Suppressor macrophage treated with lipopolysaccharide for 4 hours (primary cell): ENCODE data around the gene NUCB2.
A peak's percentile ranks its signal among the peaks of the same experiment; 100 is the strongest.

Experiments used
- DNase-seq: peaks from one replicate; pipeline ENCODE4 v3.0.0-alpha.2; 2020

NUCB2 gene

DNA sequence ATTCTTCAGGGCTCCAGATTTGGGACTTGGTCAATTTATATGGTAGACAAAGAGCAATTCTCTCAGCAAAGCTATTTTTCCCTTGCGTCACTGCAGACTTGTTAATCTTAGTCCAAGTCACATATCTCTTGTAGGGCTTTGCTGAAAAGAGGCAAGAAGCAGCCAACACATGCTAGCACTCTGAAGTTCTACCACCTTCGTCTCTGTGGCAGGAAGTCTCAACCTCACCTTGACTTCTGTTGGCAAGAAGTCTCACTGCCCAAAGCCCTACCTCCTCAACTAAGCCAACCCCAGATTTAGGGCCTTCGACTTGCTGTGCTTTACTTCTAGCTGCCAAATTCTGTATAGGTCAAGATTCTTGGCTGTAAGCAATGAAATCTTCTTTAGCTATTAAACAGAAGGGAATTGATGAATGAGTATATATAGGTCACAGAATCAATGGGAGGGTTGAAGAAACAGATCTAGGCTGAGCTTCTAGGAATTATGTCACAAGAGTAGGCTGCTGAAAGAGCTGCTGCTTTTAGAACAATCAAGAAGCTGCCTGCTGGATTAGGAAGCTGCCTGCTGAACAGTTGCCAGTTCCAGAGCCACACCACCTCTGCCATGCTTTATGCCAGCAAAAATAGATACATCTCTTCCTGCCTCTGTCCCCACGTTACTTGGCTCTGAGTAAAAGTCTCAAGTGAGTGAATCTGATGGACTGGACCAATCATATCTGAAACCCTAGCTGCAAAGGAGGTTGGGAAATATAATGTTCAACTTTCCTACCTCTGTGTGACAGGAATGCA, 57.5 kb downstream of the NUCB2 start:
- no peak for DNase-seq

DNA sequence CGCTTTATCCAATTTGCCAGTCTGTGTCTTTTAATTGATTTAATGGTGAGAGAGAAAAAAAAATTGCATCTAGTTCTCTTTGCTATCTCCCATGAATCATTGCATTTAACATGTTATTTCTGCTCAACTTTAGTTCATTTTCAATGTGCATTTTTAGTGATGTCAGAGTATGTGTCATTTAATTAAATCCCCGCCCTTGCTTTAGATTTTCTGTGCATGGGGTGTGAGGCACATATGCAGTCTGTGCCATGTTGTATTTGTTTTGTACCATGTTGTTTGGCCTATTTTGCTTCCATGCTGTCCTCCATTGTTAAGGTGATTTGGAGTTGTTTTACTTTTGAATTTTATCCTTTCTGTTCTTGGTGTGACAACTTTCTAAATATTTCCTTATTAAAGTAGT, 66.7 kb downstream of the NUCB2 start:
- no peak for DNase-seq

DNA sequence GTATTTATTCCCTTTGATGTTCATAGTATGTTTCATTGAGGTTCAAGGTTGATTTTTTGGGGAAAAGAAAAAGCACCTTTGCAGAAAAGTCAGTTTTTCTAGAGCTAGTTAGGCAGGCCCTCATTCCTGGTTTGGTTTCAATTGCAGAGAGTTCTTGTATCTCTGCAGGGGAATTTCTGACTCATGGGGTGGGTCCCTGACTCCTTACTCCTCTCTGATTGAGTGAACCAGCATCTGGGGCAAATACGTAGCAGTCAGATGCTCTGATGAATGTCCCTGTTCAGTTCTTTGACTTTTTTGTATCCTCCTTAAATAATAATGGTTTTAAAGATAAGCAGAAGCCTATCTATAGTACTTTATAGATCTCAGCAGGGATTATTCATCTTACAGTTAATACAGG, 67.4 kb downstream of the NUCB2 start:
- peak; percentile 5 for DNase-seq

DNA sequence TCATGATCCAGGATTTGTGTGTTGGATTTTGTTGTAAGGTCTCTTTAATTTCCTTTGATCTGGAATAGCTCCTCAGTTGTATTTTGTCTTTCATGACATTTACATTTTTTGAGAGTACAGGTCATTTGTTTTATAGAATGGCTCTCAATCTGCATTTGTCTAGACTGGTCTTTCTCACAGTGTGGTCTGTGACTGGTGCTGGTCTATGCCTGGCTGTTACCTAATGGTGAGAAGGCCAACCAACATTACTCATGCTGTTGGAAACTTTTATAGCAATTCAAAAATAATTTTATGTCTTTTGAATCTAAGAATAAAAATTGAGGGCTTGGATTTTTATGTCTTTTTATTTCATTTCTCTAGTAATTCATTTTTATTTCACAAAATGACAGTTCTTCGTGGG, 71.1 kb downstream of the NUCB2 start:
- DNase-seq = no peak

DNA sequence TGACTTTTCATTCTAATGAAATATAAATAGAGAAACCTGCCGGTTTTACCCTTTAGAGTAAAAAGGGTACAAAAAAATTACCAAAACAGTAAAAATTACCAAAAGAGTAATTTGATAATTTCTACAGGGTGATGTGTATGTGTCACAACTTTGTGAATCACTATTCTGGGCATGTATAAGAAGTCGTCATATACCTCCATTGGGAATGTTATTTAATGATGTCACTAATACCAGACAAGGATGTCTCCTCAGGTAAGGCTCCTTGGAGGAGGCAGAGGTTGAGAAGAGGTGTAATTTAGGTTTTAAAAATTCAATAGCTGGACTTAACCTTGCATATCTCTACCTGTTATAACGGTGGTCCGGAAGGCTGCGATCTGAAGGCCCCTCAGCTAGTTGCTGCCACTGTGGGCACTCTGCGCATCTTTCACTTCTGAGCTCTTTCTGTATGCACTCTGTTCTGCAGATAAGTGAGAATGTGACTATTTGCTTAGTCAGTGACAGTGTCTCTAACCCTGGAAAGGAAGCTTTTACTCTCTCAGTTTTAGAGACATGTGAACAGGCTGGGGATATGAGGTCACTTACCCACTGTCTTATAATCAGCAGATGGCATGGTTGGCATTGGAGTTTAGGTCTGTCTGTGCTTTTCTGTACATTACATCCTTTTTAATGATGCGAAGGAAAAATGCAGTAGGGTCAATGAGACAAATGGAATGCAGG, 74.1 kb downstream of the NUCB2 start:
- peak; percentile 50 for DNase-seq

DNA sequence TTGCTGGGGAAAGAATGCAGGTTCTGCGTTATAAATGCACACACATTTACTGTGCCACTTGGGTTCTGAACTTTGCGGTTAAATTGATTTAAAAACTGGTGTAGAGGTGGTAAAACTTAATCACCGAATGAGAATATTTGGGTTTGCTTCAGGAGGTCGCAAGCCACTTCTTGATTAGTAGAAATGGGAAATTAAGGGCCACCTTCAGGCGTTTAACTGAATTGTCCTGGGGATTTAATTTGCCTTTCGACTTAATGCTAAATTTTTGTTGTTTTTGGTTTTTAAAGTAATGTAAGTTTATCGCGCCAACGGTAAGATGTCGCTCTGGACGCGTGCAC, 74.6 kb downstream of the NUCB2 start:
- DNase-seq = no peak

DNA sequence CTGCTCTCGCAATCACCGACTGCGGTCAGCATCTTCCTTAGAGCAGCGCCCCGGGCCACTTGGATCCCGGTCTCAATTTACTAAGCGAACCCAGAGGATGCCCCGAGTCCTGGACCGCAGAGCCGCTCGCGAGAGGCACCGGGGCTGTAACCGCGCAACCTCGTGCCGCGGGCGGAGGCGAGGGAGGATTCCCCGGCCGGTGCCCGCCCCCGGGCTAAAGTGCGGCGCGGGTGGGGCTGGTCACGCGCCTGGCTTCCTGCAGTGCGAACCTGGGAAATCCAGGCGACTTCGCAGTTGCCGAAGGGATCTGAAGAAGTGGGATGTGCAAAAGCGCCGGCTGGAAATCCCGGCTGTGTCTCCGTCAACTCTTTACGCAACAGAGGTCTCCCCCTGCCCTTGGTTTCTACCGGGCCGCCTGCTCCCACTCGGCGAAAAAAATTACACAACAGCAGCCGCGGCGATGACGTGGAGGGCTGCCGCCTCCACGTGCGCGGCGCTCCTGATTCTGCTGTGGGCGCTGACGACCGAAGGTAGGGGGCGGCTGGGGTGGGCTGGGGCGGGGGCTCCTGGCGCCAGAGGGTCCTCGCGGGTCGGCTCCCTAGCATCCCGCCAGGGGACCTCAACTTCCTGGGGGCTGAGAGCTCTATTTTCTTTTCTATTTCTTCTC, 75.1 kb downstream of the NUCB2 start, which contains the start of gene NCR3LG1:
Gene NCR3LG1, plus strand, starts transcription at position 291 of the 667 bp plus-strand sequence. Its CDS starts 170 bp downstream, at position 461.
- peak; percentile 95 for DNase-seq

DNA sequence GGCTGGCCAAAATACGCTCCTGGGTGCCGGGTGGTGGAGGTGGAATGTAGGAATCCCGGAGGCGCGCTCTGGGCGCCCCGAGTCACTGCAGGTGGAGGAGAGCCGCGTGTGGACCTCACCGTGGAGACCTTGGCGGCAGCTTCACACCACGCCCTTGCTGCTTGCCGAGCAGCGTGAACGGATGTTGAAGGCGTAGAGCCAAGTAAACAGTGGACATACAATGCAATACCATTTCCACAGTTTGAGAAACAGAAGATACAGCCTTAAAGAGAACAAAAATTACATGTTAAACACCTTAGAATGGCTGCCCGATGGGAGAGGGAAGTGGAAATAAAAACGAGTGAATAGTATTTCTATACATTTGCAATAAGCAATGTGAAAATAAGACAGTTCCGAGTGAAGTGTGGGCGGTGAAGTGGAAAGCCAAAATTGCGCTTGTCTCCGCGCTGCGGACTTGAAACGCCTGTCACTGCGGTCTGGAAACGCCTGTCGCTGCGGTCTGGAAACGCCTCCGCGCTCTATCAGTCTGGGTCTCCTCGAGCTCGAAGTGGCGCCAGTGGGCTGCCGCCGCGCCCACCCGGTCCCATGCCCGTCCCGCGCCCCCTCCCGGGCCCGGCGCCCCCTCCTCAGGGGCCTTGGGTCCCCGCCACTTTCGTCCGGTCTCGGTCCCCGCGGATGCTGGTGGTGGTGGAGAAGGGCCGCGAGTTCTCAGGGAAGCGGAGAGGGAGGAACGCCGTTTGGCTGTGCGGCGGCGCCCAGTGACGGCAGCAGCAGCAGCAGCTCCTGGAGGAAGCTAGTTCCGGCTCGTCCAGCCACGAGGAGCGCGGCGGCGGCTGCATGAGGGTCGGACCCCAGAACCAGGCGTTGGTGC, 76.6 kb downstream of the NUCB2 start:
- peak; percentile 75 for DNase-seq

DNA sequence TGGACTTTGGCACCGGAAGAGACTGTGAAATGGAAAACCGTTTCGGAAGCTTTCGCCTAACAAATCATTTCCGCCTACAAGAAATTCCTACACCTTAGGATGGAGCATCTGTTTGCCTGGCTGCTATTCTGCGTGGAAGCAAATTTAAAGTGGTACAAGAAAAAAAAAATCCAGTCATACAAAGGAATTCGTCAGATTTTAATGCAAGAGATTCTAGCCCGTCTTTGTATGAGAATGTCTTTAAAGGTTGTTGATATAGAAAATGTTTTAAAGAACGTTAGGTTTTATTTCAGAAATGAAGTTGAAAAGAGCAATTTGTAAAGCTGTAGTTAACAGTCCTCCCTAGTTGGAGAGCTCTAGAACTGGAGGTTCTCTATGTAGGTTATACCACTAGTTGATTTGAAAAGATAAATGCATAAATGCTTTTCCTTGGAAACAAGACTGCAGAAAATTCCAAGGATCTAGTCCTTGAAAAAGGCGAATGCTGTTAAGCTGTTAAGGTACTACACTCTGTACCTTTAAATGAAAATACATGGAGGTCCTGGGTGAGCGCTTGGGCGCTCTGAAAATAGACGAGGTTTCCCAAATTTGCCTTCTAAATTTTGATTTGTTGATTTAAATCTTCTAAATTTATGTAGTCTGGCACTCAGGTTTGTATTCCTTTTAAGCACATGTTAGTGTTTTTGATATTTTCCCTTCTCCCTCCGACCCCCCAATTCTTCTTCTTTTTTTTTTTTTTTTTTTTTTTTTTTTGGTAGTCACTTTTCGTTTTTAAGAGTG, 77.5 kb downstream of the NUCB2 start:
- DNase-seq = no peak

DNA sequence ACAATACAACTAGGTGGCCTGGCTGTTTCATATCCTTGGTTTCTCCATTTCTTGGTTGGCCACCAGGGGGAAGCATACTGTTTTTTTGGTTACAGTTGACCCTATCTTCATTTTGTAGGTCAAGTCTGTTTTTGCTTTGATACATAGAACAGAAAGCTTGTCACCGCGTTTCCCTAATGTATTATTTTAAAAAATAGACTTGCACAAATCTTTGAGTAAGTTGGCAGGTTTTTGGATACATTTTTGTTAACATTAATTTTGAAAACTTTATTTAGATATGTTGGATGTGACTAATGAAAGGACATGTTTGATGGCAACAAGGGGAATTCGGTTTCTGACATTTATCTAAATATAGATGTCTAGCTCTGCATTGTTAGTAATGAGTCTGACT, 78.1 kb downstream of the NUCB2 start:
- peak; percentile 83 for DNase-seq

DNA sequence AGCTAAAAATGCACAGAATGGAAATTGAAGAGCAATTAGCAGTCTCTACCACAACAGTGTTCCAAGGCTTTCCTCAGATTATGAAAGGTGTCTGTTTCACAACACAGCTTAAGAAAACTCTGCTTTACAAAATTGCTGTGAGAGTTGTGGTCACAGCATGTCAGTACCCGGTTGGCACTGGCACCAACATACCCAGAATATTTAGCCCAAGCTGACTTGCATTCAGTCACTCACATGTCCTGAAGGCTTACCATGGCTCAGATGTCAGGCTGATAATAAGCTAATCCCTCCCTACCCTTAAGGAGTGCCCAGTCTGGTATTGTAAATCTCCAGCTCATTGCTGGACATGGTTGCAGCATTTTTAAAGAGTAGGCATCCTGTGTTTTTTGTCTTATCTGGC, 90.0 kb downstream of the NUCB2 start:
- no peak for DNase-seq

DNA sequence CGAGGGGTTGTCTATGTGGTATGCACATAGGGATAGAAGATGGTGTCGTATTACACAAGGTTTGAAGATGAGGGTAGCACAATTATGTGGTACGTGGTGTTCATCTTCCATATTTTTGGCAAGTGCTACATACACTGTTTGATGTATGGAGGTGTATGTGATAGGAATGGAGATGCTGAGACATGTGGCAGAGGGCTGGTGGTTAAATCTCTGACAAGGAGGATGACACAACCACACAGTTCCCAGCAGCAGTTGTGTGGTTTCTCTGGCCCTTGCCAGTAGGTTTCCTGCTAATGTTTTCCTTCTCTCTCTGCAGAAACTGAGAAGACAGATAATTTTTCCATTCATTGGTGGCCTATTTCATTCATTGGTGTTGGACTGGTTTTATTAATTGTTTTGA, 92.0 kb downstream of the NUCB2 start:
- DNase-seq = no peak

DNA sequence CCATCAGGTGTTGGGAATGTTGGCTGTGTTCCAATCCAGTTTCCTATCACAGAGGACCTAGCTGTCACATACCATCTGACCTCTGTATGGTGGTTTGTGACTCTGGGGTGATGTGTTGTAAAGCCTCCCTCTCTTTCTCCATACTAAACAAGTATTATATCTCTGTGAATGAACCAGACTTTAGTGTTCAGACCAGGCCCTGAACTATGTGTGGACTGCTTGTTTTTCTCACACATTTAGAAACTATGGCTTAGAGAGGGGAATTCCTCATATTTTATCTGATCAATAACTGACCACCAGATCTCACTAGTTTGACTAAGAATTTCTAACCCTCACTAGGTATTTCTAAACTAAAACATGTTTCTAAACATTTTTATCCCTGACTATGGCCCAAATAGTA, 92.6 kb downstream of the NUCB2 start:
- DNase-seq = no peak

DNA sequence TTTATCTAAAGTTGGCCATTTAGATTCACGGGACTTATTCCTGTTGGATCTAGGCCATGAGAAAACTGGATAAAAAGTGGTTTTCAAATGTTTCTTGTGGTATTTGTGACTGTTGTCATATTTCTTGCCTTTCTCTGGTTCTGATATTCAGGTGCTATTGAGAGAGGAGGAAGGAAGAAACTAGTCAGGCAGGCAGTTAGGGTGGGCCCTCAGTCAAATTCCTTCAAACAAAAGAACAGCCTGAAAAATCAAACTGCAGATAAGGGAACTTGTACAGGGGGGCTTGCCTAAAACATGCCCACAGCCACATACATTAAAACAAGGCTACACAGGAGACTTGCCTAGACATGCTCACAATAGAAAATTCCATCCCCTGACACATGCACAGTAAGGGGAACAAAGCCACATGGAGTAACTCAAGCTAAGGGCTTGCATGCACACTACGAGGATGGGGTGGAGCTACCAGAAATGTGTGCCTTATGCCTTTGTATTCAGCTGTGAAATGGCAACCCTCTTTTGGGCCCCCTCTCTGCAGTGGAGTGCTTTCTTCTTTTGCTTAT, 93.2 kb downstream of the NUCB2 start:
- no peak for DNase-seq

DNA sequence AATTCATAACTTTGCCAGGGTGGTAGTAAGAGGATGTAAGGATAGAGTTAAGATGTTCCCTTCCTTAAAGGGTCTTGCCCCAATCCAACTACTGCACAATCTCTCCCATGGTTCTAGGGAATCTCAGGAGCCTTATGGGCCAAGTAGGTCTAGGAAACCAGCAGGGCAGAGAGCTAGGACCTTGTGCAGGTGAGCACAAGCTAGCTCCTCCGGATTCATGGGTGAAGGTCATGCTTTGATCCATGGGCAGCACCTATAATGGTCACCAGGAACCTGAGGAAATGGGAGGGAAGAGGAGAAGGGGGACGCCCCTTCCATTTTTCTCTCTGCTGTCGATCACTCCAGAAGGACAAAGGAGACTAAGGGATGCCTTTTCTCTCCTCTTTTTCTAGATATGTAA, 95.1 kb downstream of the NUCB2 start:
- no peak for DNase-seq

DNA sequence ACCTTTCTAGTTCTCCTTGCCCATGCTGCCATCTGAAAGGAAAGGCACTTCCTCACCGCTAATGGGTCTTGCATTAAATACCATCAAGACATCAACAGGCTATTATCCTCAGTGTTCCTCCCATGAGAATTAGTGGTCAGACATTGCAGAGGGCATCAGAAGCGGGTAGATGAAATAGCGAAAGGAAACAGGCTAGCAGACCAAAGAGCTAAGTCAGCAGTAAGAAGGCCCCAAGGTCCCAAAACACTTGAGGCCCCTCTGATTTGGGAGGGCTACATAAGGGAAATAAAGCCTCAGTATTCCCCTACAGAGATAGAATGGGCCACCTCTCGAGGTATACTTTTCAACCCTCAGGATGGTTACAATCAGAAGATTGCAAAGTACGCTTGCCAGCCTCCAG, 99.0 kb downstream of the NUCB2 start:
- no peak for DNase-seq

DNA sequence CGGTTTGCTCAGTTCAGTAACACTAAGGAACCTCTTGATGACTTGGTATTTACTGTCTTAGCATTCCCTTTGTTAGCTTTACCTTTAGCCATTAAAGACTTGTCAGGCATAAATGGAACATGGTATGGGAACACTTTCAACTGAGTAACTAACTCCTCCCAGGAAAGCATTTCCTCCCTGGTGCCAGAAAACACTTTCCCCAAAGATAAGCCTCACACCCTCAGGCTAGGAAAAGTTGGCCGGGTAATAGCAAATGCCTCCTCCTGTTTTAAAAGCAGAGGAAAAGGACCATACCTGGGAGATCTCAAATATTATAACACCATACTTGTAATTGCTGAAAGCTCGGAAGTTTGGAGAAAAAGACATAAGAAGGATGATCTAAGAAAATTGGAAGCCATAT, 100.0 kb downstream of the NUCB2 start:
- no peak for DNase-seq

DNA sequence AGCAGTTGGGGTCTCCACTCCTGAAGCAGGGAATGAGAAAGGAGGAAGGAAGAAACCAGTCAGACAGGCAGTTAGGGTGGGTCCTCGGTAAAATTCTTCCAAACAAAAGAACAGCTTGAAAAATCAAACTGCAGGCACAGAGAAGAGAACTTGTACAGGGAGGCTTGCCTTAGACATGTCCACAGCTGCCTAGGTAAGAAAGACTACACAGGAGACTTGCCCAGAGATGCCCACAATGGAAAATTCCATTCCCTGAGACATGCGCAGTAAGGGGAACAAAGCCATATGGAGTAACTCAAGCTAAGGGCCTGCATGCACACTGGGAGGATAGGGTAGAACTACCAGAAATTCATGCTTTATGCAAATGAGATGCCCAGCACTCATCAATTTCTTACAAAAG, 102.1 kb downstream of the NUCB2 start:
- DNase-seq = no peak

DNA sequence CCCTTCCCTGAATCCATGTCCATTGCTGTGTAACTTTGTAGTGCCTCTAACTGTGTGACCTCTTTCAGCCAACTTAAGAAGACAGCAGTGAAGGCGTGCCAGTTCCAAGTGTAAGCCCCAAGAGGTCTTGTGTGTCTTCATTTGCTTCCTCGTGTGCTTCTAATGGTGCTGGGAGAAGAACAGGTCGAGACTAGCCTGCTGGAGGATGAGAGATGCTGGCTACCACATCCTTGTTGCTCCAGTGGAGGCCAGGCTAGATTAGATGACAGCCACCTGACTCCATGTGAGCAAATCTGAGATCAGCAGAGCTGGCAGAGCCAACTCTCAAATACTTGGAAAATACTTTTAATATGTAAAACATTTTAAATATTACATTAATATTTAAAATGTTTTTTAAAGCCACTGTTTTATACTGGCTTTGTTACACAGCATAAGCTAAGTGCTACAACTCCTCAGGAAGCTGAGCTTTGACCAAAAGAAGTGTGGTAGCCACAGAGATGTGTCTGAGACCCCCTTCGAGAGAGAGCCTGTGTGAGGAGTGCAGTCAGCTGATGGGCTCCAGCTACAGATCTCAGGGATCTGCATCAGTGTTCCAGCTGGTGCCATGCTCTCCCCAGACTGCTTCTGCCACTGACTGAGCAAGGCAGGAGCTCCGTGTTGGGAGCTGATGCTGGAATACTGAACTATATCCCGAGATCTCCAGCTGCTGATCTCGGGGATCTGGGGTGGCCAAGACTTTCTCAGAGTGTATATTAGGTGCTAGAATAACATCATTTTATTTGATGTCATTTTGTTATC, 103.0 kb downstream of the NUCB2 start:
- DNase-seq = no peak

DNA sequence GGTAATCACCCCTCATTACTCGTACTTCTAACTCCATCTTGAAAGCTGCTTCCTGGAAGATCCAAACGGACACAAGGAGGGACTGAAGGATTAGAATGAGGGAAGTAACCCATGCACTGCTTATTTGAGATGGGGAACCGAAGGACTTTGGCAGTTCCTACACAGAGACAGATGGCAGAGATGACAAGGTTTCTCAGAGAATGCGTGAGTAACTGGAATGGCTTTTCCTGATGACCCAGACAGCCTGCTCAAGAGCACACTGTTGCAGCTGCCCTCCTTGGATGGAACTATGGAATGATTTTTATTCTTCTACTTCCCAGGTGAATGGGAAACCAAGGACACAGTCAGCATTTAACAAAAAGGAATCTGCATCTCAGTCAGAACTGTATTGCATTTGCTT, 104.6 kb downstream of the NUCB2 start:
- DNase-seq = no peak
